ENCODE data around the gene LTA4H.
"Not testable (repeated sequence)": the region's sequence is repeated elsewhere in the genome, so short reads cannot be mapped to it uniquely, and the experiment has no call there.

Gene LTA4H

DNA sequence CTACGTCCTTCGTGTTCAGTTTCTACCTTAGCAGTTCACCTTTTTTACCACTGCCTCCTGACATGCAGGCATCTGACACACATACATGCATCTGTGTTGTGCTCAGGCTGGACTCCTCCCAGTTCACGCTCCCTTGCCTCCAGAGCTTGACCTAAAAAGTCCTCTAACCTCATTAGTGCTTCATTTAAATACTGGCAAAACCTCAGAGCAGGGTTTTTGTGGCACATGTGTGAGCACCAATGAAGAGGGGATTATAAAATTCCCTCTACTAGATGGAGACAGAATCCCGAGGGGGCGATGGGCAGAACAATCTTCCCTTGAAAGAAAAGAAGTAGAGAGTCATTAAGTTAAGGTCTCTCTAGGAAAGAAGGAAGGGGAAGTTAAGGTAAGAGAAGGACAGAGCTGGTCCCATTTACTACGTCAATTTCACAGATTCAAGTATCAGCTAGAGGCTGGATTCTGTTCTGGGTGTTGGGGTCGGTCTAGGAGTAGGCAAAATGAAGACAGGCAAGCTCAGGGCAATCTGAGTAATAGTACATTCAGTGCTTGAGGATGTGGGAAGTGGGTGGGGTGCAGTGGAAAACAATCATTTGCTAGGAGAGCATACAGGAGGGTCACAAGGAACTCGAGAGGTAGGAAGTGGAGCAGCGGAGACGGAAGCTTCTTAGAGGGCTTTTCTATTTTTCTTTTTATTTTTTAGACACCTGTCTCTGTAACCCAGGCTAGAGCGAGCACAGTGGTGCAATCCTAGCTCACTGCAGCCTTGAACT, 46.7 kb downstream of the LTA4H start:
- no peak for DNase-seq

DNA sequence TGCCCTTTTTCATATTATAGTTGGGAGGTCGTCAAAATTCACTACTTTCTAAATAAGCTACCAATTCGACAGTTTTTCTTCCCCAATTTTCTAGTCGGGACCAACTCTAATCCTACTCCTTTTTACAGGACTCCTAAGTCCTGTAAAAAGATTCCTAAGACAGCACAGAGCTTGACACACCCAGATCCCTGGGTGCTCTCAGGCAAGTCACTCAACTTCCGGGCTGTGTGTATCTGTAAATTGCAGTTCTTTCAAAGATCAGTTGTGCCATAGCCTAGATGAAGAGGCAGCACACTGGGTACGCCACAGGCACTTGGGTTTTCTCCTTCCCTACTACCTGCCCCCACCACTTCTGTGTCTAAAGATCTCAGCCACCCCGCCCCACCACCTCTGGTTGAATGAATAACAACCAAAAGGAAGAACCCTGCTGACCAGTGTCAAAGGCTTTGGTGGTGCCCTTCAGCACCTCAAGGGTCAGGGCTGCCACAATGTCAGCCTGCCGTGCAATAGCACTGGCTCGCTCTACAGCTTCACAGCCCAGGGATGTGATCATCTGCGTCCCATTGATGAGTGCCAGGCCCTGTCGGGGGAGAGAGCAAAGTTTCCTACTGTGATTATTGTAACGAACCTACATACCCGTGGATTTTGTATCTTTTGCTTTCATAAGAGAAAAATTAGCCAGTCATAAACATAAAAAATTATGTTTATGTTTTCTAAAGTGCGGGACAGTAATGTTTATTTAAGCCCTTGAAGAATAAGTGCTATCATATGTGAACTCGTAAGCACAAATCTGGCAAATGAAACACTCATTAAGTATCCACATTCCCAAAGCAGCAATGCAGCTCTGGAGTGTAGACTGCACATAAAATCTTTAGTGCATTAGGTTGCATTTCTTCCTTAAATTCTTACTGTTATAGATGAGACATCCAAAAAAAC, 48.5 kb downstream of the LTA4H start:
- DNase-seq: no peak

DNA sequence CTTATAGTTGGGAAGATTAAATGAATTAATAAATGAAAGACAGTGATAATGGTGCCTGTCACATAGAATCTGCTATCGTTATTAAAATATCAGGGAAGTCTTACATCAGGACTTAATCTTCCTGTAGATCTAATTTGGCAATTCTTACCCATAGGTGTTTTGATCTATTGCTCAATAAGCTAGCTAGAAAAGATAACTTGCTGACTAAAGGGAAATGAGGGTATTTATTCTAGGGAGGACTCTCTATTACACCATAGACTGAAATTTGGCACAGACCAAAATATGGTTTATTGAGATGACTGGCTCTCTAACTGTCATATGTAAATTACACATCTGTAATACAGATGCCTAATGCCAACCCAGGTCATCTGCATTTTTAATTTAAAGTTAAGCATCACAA, 50.7 kb downstream of the LTA4H start:
- no peak for DNase-seq

DNA sequence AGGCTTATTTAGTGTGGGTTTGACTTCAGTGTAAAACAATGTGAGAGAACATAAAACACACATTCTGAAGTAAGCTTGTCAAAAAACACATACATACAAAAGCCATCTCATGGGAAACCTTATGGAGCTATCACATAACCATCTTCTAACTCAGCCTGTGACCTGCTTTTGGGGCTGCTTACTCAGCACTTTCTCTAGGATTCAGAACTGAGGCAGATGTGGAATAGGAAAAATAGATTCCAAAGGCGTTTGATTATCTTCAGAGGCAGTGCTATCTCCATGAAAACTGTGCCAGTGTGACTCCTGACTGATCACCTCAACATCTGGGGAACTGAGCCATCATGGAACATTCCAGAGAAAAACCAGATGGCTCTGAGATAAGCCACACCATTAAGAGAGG, 52.8 kb downstream of the LTA4H start:
- DNase-seq: no peak

DNA sequence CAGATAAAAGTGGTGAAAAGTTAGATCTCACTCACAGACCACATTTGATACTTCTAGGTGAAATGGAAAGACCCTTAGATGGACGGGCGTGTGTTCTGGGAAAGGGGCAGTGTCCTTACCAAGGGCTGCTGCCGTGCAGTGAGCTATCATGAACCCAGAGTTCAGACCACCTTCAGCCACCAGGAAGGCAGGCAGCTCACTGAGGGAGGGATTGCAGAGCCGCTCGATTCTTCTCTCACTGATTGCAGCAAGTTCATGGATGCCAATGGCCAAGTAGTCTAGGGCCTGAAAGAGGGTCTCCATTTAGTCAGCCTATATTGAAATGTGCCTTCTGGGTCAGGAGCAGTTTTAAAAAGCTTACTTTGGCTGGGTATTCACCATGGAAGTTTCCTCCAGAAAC, 55.0 kb downstream of the LTA4H start:
- DNase-seq: no peak

DNA sequence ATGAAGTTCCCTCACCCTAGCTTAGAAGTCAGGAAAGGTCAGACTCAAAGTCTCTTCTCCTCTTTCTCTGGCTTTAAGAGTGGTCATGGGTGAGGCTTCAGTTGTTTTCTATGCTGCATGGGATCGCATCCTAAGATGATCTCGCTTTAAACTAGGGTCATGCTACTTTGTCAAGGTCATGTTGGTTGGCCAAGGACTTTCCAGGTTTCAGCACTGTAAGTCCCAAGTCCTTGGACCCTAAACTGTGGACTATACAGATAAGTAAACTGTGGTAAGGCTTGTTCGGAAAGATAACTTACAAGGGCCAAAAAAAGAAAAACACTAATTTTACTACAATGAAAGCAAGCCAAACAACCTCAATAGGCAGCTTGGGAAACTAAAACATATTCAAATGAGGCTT, 56.6 kb downstream of the LTA4H start:
- DNase-seq: no peak

DNA sequence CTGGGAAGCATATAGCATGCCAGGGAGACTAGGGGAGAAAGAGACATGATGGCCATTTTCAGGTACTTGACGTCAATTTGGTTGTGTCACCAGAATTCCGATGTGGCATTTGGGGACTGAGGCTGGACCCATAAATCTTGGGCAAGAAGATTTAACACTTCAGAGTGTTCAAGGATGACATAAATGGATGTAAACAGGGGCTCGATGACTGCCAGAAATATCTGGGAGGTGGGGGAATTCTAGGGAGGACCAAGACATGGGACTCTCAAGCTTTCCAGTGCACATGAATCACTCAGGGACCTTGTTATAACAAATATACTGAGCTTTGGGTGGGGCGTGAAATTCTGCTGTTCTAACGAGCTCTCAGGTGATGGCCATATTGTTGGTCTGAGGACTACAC, 57.0 kb downstream of the LTA4H start:
- DNase-seq: no peak

DNA sequence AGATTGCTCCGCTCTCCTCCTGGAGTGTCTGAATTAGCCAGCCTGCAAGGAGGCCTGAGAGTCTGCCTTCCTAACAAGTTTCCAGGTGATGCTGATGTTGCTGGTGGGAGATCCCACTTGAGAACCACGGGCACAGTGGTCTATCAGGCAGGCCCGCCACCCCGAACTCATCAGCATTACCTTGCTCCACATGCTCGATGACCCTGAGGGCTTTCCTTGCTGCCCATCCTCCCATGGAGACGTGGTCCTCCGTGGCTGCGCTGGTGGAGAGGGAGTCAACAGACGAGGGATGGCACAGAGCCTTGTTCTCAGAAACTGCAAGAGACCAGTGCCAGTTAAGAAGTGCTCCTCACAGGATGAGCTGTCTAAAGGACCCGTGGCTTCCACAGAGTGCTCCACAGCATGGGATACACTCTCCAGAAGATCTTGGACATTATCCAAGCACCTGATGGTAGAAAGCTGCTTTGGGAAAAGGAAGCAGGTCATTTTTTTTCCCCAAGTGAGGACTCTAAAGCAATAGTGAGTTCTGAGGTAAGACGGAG, 57.6 kb downstream of the LTA4H start:
- DNase-seq: no peak

DNA sequence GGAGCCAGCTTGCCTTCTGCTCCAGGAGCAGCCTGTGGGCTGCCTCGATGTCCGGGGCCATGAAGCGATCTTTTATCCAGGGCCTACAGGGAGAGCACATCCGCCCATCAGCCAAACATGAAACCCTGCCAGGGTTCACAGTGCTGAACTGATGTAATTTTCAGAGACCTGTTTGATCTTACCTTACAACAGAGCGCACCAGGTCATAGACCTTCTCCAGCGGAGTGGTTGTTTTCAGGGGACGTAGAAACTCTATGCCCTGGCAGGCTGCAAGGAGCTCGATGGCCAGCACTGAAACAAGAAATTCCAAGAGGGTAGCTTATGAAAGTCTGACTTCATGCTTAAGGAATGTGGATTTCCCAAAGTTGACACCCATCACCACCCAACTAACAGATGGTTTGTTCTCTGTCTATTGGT, 59.0 kb downstream of the LTA4H start:
- DNase-seq: no peak

DNA sequence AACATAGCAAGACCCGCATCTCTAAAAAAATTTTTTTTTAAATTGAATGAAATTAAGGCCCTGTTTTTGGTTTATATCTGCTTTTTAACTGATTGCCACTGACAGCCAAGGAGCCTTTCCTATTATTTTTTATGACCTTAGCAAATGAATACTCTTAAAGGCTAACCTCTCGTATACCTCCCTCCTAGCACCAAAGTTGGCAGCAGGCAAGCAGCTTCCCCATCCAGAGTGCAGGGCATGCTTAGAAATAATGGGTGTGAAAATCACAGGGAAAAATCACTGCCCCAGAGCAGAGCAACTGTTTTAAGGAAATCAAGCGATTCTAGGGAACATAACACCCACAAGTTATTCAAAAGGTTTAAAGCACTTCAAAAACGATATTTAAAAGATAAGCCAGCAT, 59.9 kb downstream of the LTA4H start:
- no peak for DNase-seq

DNA sequence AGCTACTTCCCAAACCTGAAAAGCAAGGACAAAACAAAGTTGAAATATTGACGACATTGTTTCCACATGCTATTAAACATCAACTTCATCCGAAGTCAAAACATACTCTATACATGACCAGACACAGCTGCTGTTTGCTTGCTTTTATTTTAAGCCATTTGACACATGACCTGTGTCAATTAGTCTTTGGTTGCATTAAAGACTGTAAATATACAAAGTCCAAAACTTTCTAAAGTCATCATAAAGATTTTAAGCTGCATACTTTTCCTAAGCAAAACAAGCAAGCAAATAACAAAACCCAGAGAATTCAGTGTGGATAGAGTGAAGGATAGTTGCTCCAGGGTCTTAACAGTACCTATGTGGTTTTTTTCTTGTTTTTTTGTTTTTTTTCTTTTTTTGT, 61.0 kb downstream of the LTA4H start:
- no peak for DNase-seq

DNA sequence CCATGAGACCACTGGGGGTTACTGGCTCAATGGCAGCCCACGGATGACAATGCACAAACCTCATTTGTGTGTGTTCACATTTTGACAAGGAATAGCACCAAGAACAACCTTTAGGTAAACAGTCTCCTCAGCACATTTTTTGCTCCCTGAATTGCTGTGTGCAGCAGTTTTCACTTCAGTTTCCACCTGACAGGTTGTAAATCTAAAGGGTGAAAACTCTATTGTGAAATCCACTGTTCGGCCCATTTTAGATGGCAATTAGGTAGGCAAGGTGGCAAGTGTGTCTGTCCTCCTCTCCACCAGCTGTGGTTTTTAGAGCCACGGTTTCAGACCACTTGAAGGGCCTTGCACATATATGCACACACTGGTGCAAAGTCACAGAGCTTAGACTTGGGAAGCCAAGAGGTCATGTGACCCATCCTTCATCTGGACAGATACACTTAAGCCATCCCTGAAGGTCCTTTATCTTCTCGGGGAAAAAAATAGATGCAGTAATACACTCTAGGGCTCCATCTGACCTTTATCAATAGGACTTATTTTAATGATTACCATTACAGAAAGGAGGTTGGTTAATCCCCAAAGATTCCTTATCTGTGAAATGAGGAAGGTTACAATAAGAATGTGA, 62.4 kb downstream of the LTA4H start:
- no peak for DNase-seq

DNA sequence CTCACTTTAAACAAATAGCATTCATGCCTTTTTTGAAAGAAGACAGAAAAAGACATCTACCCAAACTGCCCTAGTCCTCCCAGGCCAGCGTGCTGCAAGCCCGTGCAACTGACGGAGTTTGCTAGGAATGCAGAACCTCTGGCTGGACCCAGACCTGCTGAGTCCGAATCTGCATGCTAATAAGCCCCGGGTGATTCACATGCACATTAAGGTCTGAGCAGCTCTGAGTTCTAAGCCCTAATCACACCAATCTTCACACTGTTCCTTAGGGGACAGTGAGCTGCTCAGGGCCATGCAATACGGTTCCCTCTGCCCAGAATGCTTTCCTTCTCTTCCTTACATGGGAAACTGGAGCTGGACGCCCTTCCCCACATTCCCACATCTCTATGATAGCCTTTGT, 64.5 kb downstream of the LTA4H start:
- no peak for DNase-seq

DNA sequence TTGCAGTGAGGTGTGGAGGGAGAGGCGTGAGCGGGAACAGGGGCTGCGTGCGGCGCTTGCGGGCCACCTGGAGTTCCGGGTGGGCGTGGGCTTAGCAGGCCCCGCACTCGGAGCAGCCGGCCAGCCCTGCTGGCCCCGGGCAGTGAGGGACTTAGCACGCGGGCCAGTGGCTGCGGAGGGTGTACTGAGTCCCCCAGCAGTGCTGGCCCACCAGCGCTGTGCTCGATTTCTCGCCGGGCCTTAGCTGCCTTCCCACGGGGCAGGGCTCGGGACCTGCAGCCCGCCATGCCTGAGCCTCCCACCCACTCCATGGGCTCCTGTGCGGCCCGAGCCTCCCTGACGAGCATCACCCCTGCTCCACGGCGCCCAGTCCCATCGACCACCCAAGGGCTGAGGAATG, 66.3 kb downstream of the LTA4H start:
- DNase-seq: not testable (repeated sequence)

DNA sequence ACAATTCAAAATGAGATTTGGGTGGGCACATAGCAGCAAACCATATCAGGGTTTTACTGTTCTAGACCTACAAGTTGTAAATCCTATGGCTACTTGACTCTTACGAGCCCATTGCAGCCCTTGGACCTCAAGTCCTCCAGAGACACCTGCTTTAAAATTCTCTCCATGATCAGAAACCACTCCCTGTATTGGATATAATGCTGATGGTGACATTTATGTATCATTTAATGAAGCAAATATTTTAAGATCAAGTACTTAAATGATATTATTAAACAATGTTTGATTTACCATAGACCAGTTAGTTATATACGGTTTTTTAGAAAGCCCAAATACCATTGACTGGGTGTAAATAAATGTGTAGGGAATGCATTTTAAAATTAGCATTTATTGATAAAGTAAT, 68.1 kb downstream of the LTA4H start:
- no peak for DNase-seq

DNA sequence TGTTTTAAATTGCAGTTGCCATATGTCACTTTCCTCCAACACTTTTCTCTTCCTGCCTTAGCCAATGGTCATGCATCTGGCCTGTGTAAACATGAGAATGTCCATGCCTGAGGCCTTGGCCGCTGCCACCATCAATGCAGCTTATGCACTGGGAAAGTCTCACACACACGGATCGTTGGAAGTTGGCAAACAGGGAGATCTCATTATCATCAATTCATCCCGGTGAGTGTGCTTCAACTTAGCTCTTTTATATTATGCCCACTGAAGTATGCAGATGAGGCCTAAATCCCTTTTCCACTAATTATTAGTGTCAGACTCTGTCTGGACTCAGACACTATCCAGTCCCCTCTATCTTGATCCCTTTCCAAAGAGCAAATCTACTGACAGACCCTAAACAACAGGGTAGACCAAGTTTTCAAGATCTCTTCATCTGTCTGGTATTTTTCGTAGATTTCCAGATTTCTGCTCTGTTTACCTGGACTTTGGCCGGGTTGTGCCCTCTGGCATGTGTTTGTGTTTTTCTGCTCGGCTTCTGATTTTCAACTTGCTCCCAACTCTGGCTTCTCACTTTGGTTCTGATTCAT, 69.0 kb downstream of the LTA4H start:
- no peak for DNase-seq

DNA sequence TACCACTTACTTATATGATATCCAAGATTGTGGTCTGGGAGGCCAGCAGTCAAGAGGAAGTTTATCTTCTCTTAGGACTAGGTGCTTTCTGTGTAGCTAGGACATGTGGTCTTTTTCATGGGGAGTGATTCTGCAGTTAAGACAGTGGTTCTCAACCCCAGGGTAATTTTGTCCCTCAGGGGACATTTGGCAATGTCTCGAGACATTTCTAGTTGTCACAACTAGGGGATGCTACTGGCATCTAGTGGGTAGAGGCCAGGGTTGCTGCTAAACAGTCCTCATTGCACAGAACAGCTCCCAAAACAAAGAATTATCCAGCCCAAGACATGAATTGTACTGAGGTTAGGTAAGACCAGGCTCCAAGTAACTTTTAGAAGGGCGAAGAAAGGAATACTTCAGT, 72.3 kb downstream of the LTA4H start:
- no peak for DNase-seq

DNA sequence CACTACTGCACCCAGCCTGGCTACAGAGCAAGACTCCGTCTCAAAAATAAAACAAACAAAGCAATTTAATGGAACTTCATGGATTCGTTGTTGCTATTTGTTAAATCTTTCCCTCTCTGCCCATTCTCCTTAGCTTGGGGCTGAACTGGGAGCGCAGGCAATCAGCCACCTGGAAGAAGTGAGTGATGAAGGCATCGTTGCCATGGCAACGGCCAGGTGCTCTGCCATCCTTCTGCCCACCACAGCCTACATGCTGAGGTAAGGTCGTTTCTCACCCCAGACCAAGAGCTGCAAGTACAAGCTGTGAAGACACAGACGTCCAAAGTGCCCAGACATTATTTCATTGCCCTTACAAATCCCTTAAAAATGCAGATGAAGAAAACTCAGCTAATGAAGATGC, 73.2 kb downstream of the LTA4H start:
- DNase-seq: no peak

DNA sequence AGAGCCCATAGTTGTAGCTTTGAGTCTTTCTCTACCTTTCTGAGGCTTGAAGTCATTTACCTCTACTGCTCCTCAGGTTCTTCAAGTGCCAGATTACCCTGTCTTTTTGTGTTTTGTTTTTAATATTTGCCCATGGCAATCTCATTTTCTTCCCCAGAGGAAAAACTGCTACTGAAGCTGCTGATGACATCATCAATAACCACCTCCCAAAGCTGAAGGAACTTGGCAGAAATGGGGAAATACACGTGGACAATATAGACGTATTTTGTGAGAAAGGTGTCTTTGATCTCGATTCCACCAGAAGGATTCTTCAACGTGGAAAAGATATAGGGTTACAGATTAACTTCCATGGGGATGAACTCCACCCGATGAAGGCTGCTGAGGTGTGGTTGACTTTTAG, 75.1 kb downstream of the LTA4H start:
- no peak for DNase-seq

DNA sequence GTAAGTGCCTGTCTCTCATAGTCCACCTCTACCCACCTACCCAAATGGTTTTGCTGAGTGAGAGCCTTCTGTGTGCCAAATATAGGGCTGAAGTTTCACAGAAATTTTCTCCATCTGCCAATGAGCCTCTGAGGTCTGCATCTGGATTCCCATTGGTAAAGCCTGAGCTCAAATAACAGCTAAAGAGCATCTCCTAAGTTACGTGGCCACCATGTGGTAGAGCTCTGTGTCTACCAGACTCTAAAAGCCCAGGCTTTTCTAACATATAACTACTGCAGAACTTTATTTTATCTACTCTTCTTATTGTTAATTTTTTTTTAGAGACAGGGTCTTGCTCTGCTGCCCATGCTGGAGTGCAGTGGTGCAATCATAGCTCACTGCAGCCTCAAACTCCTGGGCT, 76.3 kb downstream of the LTA4H start:
- DNase-seq: no peak

DNA sequence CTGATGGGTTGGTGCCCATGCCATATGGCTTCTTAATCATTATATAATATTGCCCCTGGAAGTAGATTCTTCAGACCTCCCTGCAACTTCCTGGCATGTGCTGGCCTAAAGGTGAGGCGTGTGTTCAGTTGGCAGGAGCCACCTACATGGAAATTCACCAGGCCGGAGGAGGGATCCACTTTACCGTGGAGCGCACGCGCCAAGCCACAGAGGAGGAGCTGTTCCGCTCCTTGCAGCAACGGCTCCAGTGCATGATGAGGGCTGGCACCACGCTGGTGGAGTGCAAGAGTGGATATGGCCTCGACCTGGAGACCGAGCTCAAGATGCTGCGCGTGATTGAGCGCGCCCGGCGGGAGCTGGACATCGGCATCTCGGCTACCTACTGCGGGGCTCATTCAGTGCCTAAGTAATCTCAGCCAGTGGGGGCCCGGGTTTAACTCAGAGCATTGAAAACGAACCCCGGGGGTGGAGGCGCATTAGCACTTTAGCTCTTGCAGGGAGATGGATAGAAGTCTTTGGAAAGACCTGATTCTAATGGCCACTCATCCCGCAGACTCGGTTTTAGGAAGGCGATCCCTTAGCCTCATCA, 78.7 kb downstream of the LTA4H start:
- DNase-seq: no peak

DNA sequence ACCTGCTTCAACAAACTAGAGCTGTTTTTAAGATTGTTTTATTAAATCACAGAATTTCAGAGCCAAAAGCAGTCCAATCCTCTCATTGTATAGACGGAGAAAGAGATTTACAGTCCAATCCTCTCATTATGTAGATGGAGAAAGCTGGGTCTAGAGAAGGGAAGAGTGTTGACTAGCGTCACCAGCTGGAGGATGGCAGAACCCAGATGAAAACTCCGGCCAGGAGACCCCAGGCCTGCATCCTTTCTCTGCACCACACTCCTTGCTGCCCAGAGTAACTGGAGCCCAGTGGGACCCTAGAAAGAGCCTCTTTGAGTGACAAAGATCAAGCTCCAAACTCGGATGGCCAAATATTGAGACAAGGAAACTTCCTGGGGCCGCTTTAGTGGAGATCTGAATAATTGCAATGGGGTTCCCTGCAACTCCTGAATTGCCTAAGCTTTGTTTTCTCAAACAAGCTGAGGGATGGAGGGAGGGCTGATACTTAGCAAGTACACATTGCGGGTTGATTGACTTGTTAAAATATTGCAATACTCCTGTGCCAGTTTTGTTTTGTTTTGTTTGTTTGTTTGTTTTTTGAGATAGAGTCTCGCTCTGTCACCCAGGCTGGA, 79.7 kb downstream of the LTA4H start:
- no peak for DNase-seq

All from CD4-positive, alpha-beta T cell treated with Interleukin-17A for 1 hour (primary cell).